Peyer's patch (tissue), 4 donors: ENCODE measurements around the gene FRMD1. TPM values are rescaled to one million over a fixed set of nuclear protein-coding genes. Genes with fewer than 3 reads are reported as not detected.
A peak's percentile ranks its signal among the peaks of the same experiment; 100 is the strongest.

Experiments
- DNase-seq, 3 donors: peaks; one replicate each; pipeline ENCODE4 v3.0.0-alpha.2; 2017 to 2019
- H3K27ac ChIP-seq, 4 donors: fragments of 200-600 bp; sonication (generic); one replicate each; pipeline ENCODE4 v1.5.1; 2016 to 2019
- H3K27me3 ChIP-seq, 2 donors: fragments of 200-600 bp; sonication (generic); one replicate each; pipeline ENCODE4 v1.5.1; 2019
- H3K36me3 ChIP-seq, 3 donors: fragments of 200-600 bp; sonication (generic); one replicate each; pipeline ENCODE4 v1.5.1; 2016 to 2019
- H3K4me1 ChIP-seq, 4 donors: fragments of 200-600 bp; sonication (generic); one replicate each; pipeline ENCODE4 v1.5.1; 2016 to 2019
- H3K4me3 ChIP-seq, 4 donors: fragments of 200-600 bp; sonication (generic); 1 replicate in 3 of 4; 2 replicates in 1 of 4; pipeline ENCODE4 v1.5.1; 2016 to 2019; ENCODE audit warnings: mild to moderate bottlenecking in 1 of 4
- H3K9me3 ChIP-seq, 4 donors: fragments of 200-600 bp; sonication (generic); one replicate each; pipeline ENCODE4 v1.5.1; 2016 to 2019; ENCODE audit warnings: mild to moderate bottlenecking in 1 of 4
- POLR2A ChIP-seq, 2 donors: fragments of 450-650 bp; IDR thresholded peaks; one replicate each; pipeline ENCODE4 v1.5.1; 2017; ENCODE audit warnings: antibody characterized with exemption in 2 of 2, mild to moderate bottlenecking in 2 of 2, moderate library complexity in 2 of 2
- total RNA-seq, 4 donors: library from RNA; depleted of rRNA; stranded (reverse); fragments of >200 nt; gene quantifications; one replicate each; pipeline ENCODE4 v1.1.0, GENCODE V29; 2016
- TF ChIP-seq, protein P1 (sequence below), 6 experiments: fragments of 450-650 bp in 4 of 6; fragments of 200-600 bp in 2 of 6; sonication (generic) in 1 of 6; IDR thresholded peaks; one replicate each; pipeline ENCODE4 v1.5.1; 2017 to 2019; ENCODE audit warnings: antibody characterized with exemption in 6 of 6, mild to moderate bottlenecking in 3 of 6, moderate library complexity in 1 of 6

Gene FRMD1
- total RNA-seq, 4 donors from 2014 or later = 1.7 to 28.7 (median 15.7) TPM

DNA sequence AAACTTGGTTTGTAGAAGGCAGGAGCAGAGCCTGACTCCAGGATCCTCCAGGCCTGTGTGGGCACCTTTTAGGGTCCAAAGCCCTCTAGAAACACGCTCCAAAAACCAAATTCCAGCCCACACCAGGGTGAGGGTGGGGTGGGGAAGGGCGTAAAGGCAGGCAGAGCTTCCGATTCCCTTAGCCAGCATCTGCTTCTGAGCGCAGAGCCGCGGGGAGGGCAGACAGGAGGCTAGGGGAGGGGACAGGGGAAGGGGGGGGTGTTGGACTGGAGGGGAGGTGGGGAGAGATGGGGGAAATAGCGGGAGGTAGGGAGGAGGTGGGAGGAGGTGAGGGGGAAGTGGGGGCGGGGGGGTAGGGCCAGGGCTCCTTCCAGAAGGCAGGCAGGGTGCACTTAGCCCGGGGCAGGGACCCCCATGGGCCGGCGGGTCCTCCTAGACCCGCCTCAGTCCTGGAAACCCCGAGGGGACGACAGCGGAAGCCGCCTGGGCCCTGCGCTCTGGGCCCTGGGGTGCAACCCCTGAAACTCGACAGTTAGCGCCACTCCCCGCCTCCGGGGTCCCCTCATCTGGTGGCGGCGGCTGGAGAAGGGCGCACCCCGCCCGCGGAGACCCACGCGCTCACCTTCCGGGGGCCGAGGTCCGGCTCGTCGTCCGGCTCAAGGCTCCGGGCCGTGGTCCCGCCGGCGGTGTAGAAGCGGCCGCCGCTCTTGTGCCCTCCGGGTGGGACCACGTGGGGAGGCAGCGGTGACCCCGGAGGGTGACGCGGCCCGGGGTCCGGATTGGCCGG is 22.0 kb upstream of the FRMD1 start:
- H3K27ac ChIP-seq = no peak overlapping the region
- no peak overlapping the region for H3K4me3 ChIP-seq
- peaks cover 0 to 8% of the 10 kb centered on the region in 2 donors for H3K27me3 ChIP-seq
- H3K36me3 ChIP-seq = no peaks in the 10 kb centered on the region
- DNase-seq = peak in 1 of 3 donors; percentile 37
- H3K4me1 ChIP-seq = peaks cover 0 to 6% (median 0%) of the 10 kb centered on the region in 4 donors
- no peaks in the 10 kb centered on the region for H3K9me3 ChIP-seq
- TF ChIP-seq, protein P1, sequence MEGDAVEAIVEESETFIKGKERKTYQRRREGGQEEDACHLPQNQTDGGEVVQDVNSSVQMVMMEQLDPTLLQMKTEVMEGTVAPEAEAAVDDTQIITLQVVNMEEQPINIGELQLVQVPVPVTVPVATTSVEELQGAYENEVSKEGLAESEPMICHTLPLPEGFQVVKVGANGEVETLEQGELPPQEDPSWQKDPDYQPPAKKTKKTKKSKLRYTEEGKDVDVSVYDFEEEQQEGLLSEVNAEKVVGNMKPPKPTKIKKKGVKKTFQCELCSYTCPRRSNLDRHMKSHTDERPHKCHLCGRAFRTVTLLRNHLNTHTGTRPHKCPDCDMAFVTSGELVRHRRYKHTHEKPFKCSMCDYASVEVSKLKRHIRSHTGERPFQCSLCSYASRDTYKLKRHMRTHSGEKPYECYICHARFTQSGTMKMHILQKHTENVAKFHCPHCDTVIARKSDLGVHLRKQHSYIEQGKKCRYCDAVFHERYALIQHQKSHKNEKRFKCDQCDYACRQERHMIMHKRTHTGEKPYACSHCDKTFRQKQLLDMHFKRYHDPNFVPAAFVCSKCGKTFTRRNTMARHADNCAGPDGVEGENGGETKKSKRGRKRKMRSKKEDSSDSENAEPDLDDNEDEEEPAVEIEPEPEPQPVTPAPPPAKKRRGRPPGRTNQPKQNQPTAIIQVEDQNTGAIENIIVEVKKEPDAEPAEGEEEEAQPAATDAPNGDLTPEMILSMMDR (IDR thresholded peaks at IDR 0.05) = no peak
- no peak for TF ChIP-seq POLR2A (IDR thresholded peaks at IDR 0.05)

DNA sequence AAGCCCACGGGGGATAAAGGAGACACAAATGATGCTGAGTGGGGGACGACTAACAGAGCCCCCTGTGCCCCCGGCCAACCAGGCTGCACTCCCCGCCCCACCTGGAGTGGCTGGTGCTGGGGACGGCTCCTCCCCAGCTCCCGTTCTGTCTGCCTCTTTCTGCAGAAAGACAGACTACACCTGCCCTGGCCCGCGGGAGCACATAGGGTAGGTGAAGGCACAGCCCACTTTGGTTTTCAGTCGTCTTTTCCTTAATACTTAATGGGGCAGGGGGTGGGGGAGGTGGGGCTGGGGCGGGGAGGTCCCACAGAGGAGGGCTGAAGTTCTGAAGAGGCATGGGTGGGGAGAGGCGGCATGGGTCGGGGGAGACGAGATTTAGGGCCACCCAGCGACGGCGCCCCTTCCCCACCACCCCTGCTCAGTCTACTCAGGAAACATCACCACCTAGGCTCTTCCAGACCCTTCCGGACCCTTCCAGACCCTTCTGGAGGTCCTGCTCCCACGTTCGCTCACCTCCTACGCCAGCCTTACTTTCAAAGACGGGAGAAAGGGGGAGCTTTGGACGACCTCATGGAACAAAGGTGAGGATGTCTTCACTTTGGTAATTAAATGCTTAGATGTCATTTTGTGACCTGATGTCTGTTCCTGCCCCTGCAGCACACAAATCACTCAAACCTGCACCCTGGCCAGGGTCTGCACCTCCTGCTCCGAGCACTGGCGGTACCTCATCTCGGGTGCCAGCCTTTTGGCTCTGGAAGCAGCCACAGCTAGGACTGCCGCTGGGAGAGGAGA is 21.2 kb upstream of the FRMD1 start:
- Histone ChIP-seq H3K27ac (no peak overlapping the region), H3K4me3 (no peak overlapping the region), H3K36me3 (no peaks in the 10 kb centered on the region), H3K4me1 (peaks cover 0 to 6% (median 0%) of the 10 kb centered on the region in 4 donors), H3K9me3 (no peaks in the 10 kb centered on the region), H3K27me3 (peaks cover 0 to 8% of the 10 kb centered on the region in 2 donors)
- DNase-seq = peak in 1 of 3 donors; percentile 19
- no peak for TF ChIP-seq POLR2A (IDR thresholded peaks at IDR 0.05)
- TF ChIP-seq, protein P1 (IDR thresholded peaks at IDR 0.05) = no peak

DNA sequence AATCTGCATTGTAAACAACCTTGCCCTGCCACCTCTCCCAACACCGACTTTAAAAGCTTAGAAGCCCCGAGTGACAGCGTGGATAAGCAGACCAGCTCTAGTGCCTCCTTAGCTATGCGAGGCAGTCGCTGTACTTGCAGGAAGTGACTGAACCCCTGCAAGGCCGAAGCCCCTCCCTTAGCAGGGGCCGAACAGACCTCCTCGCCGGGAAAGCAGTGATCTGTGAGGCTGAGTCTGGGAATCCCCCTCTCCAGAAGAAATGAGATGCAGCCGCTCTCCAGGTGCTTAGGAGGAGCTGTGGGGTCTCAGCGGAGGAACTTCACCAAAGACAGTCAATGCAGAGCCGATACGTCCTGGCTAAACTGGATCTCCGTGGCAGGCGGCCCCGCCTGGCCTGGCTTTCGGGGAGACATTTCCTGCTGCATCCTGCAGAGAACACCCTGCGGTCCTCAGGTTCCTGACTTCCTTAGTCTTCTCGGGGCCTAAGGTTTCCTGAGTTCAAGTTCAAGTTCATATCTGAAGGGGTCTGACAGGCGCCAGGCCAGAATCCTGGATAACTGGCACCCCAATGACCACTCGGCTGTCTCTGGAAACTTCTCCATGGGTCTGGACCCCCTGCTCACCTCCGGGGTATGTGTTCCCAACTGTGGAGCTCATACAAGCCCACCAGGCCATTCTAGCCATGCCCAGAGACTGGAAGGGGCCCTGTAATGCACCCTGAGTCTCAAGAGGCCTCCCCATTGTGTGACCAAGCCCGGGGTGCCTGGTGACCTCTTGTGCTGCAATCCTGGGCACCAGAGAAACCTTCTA is 20.4 kb upstream of the FRMD1 start:
- Histone ChIP-seq H3K27me3 (peaks cover 0 to 8% of the 10 kb centered on the region in 2 donors), H3K36me3 (no peaks in the 10 kb centered on the region), H3K4me3 (no peak overlapping the region), H3K27ac (no peak overlapping the region), H3K4me1 (peaks cover 0 to 6% (median 0%) of the 10 kb centered on the region in 4 donors), H3K9me3 (no peaks in the 10 kb centered on the region)
- peak in 1 of 3 donors; percentile 37 for DNase-seq
- no peak for TF ChIP-seq POLR2A (IDR thresholded peaks at IDR 0.05)
- TF ChIP-seq, protein P1 (IDR thresholded peaks at IDR 0.05) = no peak

DNA sequence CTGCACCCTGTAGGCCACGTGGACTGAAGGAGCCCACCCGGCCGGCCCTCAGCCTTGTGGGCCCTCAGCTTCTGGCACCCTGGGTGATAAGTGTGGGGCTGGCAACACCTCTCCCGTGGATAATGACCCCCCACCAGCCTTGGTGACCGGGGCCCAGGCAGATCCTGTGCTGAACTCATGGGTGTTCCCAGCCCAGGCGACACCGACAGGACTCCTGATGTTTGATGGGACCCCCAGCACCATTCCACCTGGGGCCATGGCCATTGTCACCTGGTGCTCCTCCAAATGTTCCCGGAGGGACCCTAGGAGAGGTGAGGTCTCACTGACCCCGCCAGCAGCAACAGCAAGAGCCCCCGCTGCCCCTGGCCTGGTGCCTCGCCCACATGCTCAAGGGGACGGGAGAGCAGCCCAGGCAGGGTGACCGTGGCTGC is 19.4 kb upstream of the FRMD1 start:
- Histone ChIP-seq H3K9me3 (no peaks in the 10 kb centered on the region), H3K4me1 (peaks cover 0 to 6% (median 0%) of the 10 kb centered on the region in 4 donors), H3K36me3 (no peaks in the 10 kb centered on the region), H3K27ac (no peak overlapping the region), H3K27me3 (peaks cover 0 to 8% of the 10 kb centered on the region in 2 donors), H3K4me3 (no peak overlapping the region)
- DNase-seq = peak in 1 of 3 donors; percentile 36
- TF ChIP-seq, protein P1 (IDR thresholded peaks at IDR 0.05) = no peak
- no peak for TF ChIP-seq POLR2A (IDR thresholded peaks at IDR 0.05)
